ENCODE data around the gene TMX4. TPM values are rescaled to one million over a fixed set of nuclear protein-coding genes. Genes with fewer than 3 reads are reported as not detected.

Gene TMX4
- total RNA-seq, 1 experiment from 2014 or later, result 21.2 TPM

DNA sequence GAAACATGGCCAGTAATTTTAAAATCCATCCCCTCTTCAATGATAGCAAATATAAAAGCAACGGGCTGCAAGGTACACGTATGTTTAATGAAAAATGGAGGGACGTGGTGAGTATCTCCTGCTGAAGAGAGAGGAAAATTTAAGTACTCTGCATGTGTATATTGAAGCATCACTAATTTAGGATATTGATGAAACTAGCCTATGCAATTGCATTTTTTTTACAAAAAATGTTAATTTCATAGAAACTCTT lies 362 bp upstream of the TMX4 start:
- no peaks in the 10 kb centered on the region for H3K9me3 Mint-ChIP-seq (ENCODE audit: low read depth, unreplicated experiment)
- no peaks in the 10 kb centered on the region for H3K4me1 Mint-ChIP-seq (ENCODE audit: low read depth, unreplicated experiment)
- CTCF ChIA-PET, result interaction anchor here (1.6 kb wide), 1 partner anchor 10 kb away, joined by 4 read pairs; no protein-coding TSS in a partner anchor
- no TSS peak for BruUV-seq (replicated peaks)
- no peak for TF ChIP-seq CTCF (IDR thresholded peaks at IDR 0.05; ENCODE audit: unreplicated experiment)
- no peak for DNase-seq
- peak overlapping the region; percentile 61 for H3K27ac Mint-ChIP-seq (ENCODE audit: unreplicated experiment)
- peaks cover 12% of the 10 kb centered on the region for H3K36me3 Mint-ChIP-seq (ENCODE audit: insufficient read depth, unreplicated experiment)
- H3K4me3 Mint-ChIP-seq (ENCODE audit: low read depth, unreplicated experiment), result no peak overlapping the region
- intact Hi-C loops (cut with micrococcal nuclease; ENCODE audit: unreplicated experiment), result no loop called here
- H3K27me3 Mint-ChIP-seq (ENCODE audit: unreplicated experiment), result no peaks in the 10 kb centered on the region

- H3K27me3 Mint-ChIP-seq (ENCODE audit: unreplicated experiment), result no peaks in the 10 kb centered on the region
- H3K9me3 Mint-ChIP-seq (ENCODE audit: low read depth, unreplicated experiment), result no peaks in the 10 kb centered on the region
- H3K4me1 Mint-ChIP-seq (ENCODE audit: low read depth, unreplicated experiment), result no peaks in the 10 kb centered on the region
- no peak for TF ChIP-seq CTCF (IDR thresholded peaks at IDR 0.05; ENCODE audit: unreplicated experiment)
- peak; percentile 58 for DNase-seq
- CTCF ChIA-PET, result no interaction called here
- no peak overlapping the region for H3K4me3 Mint-ChIP-seq (ENCODE audit: low read depth, unreplicated experiment)
- peaks cover 12% of the 10 kb centered on the region for H3K36me3 Mint-ChIP-seq (ENCODE audit: insufficient read depth, unreplicated experiment)
- H3K27ac Mint-ChIP-seq (ENCODE audit: unreplicated experiment), result no peak overlapping the region
- intact Hi-C loops (cut with micrococcal nuclease; ENCODE audit: unreplicated experiment), result no loop called here
- no TSS peak for BruUV-seq (replicated peaks)
Measured at GRCh38 chr20:8018958-8019245, 659 bp downstream of the TMX4 start.

DNA sequence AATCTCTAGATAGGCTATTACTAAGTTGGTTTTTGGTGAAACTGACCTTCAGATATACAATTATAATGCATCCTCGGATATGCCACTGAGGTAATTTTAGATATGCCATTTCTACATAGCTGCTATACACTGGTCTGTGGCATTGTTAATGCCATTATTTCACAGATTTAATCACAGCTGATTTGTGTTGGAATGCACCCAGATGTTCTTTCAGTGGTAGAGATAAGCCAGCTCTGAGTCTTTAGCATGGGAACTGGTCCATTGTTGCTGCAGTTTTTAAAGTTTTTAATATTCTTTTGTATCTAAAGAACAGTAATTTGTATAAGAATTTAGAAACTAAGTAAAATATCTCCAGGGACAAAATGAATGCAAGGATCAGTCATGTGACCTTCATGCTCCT lies 6.8 kb downstream of the TMX4 start:
- H3K27me3 Mint-ChIP-seq (ENCODE audit: unreplicated experiment), result no peaks in the 10 kb centered on the region
- CTCF ChIA-PET, result no interaction called here
- BruUV-seq (replicated peaks), result no TSS peak

DNA sequence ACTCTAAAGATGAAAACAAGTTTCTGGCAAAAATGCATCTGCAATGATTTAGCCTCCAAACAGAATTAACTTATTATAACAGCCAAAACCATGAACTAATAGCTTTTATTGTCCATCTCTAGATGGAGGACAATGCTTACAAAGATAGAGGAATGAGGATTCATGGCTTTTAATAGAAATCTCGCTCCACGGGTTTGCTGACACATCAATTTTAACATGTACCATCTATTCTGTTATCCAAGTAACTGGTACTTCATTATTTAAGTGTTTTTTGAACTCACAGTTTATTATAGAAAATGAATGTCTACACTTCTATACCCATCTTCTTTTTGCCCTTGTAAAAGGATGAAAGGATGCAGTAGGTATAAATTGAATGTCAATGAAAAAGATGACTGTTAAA lies 10.8 kb downstream of the TMX4 start:
- no TSS peak for BruUV-seq (replicated peaks)
- DNase-seq, result no peak
- H3K9me3 Mint-ChIP-seq (ENCODE audit: low read depth, unreplicated experiment), result no peaks in the 10 kb centered on the region
- intact Hi-C loops (cut with micrococcal nuclease; ENCODE audit: unreplicated experiment), result no loop called here
- H3K4me3 Mint-ChIP-seq (ENCODE audit: low read depth, unreplicated experiment), result no peak overlapping the region
- H3K27ac Mint-ChIP-seq (ENCODE audit: unreplicated experiment), result no peak overlapping the region
- H3K4me1 Mint-ChIP-seq (ENCODE audit: low read depth, unreplicated experiment), result no peaks in the 10 kb centered on the region
- no peaks in the 10 kb centered on the region for H3K27me3 Mint-ChIP-seq (ENCODE audit: unreplicated experiment)
- CTCF ChIA-PET, result no interaction called here
- TF ChIP-seq CTCF (IDR thresholded peaks at IDR 0.05; ENCODE audit: unreplicated experiment), result no peak
- no peaks in the 10 kb centered on the region for H3K36me3 Mint-ChIP-seq (ENCODE audit: insufficient read depth, unreplicated experiment)

More for the DNA sequence above, 6.8 kb downstream of the TMX4 start:
- intact Hi-C loops (cut with micrococcal nuclease; ENCODE audit: unreplicated experiment), result no loop called here
- Mint-ChIP-seq H3K27ac (ENCODE audit: unreplicated experiment) (no peak overlapping the region), H3K9me3 (ENCODE audit: low read depth, unreplicated experiment) (no peaks in the 10 kb centered on the region), H3K36me3 (ENCODE audit: insufficient read depth, unreplicated experiment) (no peaks in the 10 kb centered on the region), H3K4me1 (ENCODE audit: low read depth, unreplicated experiment) (no peaks in the 10 kb centered on the region), H3K4me3 (ENCODE audit: low read depth, unreplicated experiment) (no peak overlapping the region)
- DNase-seq, result no peak
- no peak for TF ChIP-seq CTCF (IDR thresholded peaks at IDR 0.05; ENCODE audit: unreplicated experiment)

- CTCF ChIA-PET, result no interaction called here
- no peaks in the 10 kb centered on the region for H3K27me3 Mint-ChIP-seq (ENCODE audit: unreplicated experiment)
- no peaks in the 10 kb centered on the region for H3K36me3 Mint-ChIP-seq (ENCODE audit: insufficient read depth, unreplicated experiment)
- H3K4me1 Mint-ChIP-seq (ENCODE audit: low read depth, unreplicated experiment), result no peaks in the 10 kb centered on the region
- H3K27ac Mint-ChIP-seq (ENCODE audit: unreplicated experiment), result no peak overlapping the region
- no peaks in the 10 kb centered on the region for H3K9me3 Mint-ChIP-seq (ENCODE audit: low read depth, unreplicated experiment)
- DNase-seq, result no peak
- no peak for TF ChIP-seq CTCF (IDR thresholded peaks at IDR 0.05; ENCODE audit: unreplicated experiment)
- intact Hi-C loops (cut with micrococcal nuclease; ENCODE audit: unreplicated experiment), result no loop called here
- no TSS peak for BruUV-seq (replicated peaks)
- H3K4me3 Mint-ChIP-seq (ENCODE audit: low read depth, unreplicated experiment), result no peak overlapping the region
Measured at GRCh38 chr20:8007490-8007889, 12.1 kb downstream of the TMX4 start.

Data from Calu3 (cell line).